SU-DHL-6 (cell line): ENCODE data around the gene AP1S1.

Source experiments
- EZH2phosphoT487 ChIP-seq: fragments of 200-600 bp; sonication (generic), shearing (Covaris generic); conservative IDR thresholded peaks from 2 replicates; pipeline ENCODE4 v1.6.1; 2018; ENCODE audit warnings: mild to moderate bottlenecking, antibody characterized with exemption, low read length, moderate library complexity, mixed read lengths
- TF ChIP-seq, protein P1 (sequence below): fragments of 200-600 bp; sonication (generic); IDR thresholded peaks from one replicate; pipeline ENCODE4 v1.5.1; 2017; ENCODE audit warnings: antibody characterized with exemption, mild to moderate bottlenecking, low read length, moderate library complexity; ENCODE audit not compliant: insufficient read depth, poor library complexity, severe bottlenecking

- TF ChIP-seq, protein P1, sequence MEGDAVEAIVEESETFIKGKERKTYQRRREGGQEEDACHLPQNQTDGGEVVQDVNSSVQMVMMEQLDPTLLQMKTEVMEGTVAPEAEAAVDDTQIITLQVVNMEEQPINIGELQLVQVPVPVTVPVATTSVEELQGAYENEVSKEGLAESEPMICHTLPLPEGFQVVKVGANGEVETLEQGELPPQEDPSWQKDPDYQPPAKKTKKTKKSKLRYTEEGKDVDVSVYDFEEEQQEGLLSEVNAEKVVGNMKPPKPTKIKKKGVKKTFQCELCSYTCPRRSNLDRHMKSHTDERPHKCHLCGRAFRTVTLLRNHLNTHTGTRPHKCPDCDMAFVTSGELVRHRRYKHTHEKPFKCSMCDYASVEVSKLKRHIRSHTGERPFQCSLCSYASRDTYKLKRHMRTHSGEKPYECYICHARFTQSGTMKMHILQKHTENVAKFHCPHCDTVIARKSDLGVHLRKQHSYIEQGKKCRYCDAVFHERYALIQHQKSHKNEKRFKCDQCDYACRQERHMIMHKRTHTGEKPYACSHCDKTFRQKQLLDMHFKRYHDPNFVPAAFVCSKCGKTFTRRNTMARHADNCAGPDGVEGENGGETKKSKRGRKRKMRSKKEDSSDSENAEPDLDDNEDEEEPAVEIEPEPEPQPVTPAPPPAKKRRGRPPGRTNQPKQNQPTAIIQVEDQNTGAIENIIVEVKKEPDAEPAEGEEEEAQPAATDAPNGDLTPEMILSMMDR: no peak
- TF ChIP-seq EZH2phosphoT487: no peak
Measured at GRCh38 chr7:101108330-101108857, 45.9 kb upstream of the AP1S1 start.
